GM19372 (cell line): Measurements from ENCODE around the gene MACO1.

Source experiments
- ATAC-seq: cut with Tn5 transposase; IDR thresholded peaks from one replicate; pipeline ENCODE4 v1.9.1; 2021; ENCODE audit warnings: mild to moderate bottlenecking, low read depth, moderate library complexity; ENCODE audit not compliant: unreplicated experiment

Gene MACO1

DNA sequence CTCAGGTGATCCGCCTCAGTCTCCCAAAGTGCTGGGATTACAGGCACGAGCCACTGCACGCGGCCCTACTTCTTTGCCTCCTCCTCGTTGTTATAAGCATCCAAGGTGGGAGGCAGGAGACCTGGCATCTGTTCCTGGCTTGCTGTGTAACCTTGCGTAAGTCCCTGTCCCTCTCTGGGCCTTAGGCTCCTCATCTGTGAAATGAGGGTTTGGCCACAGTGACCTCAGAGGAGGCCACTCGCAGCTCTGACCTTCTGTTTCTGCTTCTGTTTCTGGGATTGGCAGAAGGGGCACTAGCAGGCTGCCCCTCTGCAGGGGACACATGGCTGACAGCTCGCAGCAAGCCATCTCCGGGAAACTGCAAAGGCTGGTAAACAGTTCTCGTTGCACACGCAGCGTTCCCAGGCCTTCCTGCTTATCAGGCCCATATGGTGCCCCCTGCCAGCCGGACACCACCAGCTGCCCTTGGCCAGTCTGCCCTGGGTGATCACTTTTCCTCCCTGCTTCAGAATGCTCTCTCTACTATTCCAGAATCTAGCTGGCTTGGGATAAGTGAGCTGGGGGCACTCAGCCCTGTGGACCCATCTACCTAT lies 110.1 kb downstream of the MACO1 start:
- ATAC-seq: no peak

DNA sequence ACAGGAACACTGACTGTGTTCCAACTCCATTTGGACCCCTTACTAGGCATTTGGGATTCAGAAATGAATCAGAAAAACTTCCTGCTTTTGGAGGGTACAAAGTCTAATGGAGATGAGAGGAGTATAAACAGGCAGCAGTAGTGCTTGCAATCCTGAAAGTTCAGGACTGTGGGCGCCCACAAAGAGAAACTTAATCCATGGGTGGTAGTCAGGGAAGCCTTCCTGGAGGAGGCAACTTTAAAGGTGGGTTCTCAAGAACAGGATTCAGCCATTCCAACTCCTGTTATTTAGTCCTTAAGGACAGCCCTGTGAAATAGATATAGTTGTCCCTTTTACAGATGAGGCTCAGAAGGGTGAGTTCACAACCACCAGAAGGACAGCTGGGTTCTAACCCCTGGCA lies 110.7 kb downstream of the MACO1 start:
- ATAC-seq: no peak

DNA sequence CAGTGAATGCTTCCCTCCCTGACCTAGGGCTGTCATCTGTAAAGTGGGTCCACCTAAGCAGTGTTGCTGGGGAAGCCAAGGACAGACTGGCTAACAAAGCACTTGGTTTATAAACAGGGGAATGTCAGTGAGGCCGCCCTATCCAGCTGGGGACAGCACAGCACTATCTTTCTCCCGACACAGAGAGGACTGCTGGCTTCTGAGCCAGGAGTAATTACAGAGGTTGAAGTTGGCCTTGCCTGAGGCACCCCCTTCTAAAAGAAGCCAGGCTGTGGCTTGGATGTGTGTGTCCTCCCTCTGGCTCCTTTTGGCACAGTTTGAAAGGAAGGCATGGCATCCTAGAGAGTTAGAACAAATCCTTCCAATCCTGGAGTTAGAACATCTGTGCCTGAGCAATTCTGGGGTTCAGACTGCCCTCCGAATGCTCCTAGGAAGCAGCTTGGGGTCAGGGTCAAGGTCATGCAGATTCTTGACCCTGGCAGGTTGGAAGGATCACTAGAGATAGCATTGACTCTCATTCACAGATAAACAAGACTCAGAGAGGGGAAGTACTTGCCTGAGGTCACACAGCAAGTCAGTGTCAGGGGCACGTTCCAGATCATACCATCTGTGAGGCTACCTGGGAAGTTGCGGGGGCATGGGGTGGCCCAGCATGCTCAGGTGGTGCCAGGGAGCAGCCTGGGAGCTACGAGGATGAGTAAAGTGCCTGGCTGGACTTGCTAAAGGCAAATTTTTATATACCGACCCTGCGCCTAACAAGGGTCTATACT lies 111.4 kb downstream of the MACO1 start:
- ATAC-seq: no peak

DNA sequence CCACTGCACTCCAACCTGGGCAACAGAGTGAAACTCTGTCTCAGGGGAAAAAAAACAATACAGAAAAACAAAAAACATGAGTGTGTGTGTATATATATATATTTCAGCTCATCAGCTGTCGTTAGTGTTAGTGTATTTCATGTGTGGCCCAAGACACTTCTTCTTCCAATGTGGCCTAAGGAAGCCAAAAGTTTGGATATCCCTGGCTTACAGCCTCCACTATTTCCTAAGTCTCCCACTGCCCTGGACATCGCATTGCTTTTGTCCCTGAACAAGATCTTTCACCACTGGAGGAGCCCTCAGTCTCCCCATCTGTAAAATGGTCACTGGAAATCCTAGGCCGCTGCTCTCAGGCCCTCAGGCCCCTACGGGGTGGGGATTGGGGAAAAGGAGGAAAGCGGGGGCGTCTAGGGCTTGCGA lies 112.3 kb downstream of the MACO1 start:
- ATAC-seq: no peak

DNA sequence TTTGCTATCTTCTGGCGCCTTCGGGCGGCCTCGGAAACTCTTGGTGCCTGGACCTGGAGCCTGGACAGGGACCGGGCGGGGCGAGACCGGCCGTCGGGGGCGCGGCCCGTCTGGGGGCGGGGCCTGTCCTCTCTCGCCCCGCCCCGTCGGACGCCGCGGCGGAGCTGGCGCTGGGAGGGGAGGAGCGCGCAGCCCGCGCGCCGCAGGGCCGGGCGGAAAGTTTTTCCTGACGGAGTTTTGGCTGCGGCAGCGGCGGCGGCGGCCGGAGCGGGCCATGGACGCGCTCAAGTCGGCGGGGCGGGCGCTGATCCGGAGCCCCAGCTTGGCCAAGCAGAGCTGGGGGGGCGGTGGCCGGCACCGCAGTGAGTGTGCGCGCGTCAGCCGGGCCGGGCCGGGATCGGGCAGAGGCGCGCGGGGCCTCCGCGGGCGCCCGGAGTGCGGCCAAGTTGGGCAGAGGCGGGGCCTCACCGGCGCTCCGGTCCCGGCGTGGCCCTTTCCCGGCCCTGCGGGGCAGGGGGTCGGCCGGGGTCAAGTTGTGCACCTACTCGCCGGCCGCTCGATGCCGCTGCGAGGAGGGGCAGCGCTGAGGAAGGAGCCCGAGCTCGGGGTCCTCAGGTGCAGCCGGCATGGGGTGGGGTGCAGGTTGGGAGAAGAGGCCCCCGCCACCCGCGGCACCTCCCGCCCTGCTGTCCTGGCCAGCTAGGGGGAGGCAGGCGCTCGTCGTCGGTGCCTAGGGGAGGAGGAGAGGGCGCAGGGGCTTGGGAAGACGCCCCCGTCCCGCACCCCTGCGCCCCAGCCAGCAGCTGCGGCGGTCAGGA lies 112.9 kb downstream of the MACO1 start, which contains the start of gene LDLRAP1:
Gene LDLRAP1 (plus strand): TSS at position 182 of the 818 bp plus-strand sequence. CDS start 93 bp downstream, at position 275.
- ATAC-seq: peak; percentile 68

DNA sequence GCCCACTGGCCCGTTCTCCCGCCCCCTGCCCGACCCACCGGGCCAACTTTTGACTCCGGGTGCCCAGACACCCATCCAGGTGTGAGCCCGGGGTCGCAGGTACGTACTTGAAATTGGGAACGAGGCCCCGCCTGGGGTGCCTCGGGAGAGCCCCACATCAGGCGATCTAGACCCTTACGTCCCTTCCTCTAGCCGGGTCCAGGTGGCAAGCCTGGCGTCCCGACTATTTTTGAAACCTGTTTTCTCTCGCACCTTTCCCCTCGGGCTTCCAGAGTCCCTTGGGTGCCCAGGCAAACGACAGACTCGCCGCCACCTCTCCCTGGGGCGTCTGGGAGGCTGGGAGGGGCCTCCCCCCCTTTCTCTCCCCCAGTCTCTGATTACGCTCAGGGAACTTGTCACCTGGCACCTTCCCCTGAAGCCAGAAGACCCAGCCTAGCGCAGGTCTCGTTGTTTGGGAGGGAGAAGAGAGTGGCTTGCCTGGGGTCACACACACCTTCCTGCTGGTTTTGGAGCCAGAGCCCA lies 113.6 kb downstream of the MACO1 start:
- ATAC-seq: no peak

DNA sequence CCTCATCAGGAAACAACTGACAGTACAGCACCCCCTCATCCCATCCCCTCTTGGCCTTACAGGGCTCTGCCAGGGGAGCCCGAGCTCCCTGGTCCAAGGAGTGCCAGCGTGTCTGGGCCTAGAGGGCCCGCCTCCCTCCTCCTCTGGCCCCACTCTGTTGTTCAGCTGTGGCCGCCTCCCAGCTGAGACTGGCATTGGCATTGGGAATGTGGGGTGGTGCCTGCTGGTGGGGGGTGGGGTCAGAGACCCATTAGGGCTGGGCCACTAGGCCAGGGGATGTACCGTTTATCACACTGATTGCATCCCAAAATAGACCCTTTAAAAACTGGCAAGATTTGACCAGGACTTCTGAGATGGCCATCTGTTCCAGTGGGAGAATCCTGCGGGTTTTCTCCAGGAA lies 114.1 kb downstream of the MACO1 start:
- ATAC-seq: no peak

DNA sequence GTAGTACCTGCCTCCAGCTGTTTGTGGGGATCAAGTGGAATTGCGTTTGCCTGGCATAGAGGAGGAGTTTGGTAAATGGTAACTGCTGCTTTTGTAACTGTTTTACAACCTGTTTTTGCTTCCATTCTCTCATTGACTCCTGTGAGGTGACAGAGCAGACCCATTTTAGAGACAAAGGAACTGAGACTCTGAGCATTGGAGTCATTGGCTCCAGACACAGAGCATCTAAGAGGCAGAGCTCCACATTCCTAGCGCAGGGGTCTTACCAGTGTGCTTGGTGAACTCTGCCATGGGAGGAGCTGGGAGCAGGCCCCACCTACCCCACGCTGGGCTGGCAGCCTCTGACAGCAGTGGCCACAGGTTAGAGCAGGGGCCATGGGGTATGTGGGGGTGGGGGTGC lies 115.1 kb downstream of the MACO1 start:
- ATAC-seq: no peak

DNA sequence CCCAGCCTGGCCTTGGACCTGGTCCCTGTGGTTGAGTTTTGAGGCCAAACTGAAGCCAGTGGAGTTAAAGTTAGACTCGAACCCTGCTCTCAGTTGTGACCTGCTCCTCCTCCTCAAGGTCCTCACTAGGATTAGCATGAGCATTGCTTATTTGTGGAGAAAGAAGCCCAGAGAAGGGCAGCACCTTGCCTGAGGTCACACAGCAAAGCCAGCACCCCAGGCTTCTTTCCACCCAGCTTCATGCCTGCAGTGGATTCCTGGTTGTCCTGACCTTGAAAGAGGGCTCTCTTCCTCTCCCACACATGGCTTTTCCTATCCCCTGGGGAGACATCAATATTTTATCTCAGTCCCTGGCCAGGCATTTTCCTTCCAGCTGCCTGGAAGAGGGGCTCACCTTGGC lies 115.5 kb downstream of the MACO1 start:
- no peak for ATAC-seq

DNA sequence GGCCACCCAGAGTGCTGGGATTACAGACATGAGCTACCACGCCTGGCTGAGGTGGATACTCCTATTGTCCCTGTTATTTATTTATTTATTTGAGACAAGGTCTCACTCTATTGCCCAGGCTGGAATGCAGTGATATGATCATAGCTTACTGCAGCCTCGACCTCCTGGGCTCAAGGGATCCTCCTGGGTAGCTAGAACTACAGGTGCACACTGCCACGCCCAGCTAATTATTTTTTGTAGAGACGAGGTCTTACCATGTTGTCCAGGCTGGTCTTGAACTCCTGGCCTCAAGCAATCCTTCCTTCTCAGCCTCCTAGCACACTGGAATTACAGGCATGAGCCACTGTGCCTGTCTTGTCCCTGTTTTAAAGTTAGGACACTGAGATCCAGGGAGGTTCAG lies 117.9 kb downstream of the MACO1 start:
- ATAC-seq: no peak

DNA sequence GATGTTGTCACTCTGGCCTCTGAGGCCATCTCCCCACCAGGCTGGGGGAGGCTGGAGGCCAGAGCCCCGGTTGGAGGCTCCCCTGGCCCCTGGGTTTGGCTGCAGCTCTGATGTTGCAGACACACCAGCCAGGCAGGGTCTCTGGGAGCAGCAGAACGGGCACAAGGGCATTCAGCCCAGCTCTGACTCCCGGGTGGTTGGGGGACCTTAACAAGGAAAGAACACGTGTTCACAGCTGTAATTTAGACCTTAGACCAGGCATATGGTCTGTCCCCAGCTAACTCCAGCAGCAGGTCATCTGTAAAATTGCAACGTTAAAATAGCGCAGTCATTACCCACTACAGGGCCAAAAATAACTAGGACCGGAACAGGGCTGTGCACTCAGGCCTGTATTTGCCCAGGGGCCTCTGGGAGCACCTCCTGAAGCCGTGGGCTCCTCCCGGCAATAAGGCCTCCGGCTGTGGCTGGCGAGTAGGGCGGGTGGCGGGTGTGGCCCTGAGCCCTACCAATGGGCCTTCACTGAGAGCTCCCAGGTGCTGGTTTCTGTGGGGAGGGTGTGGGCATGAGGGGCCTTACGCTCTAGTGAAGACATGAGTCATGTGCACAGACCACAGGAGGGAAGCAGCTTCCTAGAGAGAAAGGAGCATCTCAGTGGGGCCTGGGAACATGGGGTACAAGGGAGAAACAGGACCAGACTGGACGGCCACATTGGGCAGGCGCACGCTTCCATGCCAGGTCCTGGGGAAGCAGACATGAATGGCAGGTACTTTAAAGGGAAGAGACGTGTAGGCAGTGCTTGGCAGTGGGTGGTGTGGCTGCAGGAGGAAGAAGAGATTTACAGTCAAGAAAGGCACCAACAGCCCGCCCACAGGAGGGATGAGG lies 118.8 kb downstream of the MACO1 start:
- ATAC-seq: peak; percentile 74
